Body of pancreas (tissue), 4 donors: ENCODE results near the gene CENPVL3.
"Not testable (repeated sequence)": the region's sequence is repeated elsewhere in the genome, so short reads cannot be mapped to it uniquely, and the experiment has no call there.

ENCODE experiments used
- POLR2A ChIP-seq, 3 donors: fragments of 450-650 bp; IDR thresholded peaks; one replicate each; pipeline ENCODE4 v1.6.1; 2016; ENCODE audit warnings: antibody characterized with exemption in 3 of 3, mild to moderate bottlenecking in 2 of 3
- TF ChIP-seq, protein P1 (sequence below), 7 experiments: fragments of 450-650 bp in 4 of 7; fragments of 200-600 bp in 3 of 7; sonication (generic) in 3 of 7; IDR thresholded peaks; one replicate each; pipeline ENCODE4 v1.5.1; 2016 to 2019; ENCODE audit warnings: antibody characterized with exemption in 7 of 7

DNA sequence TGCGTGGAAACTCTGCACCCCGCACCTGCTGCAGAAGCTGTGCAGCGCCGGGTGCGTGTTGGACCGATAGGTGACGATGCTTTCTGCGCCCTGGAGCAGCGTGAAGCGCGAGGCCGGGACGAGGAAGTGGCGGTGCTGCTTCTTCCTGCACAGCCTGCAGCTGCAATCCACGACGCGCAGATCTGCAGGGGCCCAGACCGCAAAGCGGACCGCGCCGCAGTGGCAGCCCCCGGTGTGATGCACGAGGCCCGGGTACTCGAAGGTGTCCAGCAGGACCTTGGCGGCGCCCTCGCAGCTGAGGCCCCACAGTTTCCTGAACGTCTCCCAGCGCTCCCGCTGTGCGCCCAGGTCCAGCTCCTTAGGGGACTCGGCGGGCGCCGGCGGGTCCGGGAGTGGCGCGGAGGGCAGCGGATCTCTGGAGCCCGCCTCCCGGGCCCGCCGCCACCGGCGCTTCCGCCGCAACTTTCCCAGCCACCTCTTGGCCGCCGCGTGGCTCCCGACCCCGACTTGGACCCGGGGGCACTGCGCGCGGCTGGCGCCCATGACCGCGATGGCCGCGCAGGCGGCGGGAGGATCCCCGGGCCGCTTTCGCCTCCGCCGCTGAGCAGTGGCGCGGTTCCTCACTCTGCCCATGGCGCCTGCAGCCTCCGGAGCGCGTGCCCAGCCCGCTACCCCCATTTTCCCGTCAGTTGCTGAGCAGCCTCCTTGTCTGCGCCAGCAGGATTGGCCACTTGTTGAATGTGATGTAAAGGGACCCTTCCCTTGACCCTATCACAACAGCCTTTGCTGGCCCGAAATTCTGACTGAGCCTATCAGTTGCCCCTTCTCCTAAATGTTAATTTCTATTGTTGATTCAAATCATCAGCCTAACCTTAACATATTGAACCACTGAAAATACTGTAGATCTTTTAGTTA is at the start of gene CENPVL3:
- TF ChIP-seq POLR2A (IDR thresholded peaks at IDR 0.05) = not testable (repeated sequence)
- TF ChIP-seq, protein P1, sequence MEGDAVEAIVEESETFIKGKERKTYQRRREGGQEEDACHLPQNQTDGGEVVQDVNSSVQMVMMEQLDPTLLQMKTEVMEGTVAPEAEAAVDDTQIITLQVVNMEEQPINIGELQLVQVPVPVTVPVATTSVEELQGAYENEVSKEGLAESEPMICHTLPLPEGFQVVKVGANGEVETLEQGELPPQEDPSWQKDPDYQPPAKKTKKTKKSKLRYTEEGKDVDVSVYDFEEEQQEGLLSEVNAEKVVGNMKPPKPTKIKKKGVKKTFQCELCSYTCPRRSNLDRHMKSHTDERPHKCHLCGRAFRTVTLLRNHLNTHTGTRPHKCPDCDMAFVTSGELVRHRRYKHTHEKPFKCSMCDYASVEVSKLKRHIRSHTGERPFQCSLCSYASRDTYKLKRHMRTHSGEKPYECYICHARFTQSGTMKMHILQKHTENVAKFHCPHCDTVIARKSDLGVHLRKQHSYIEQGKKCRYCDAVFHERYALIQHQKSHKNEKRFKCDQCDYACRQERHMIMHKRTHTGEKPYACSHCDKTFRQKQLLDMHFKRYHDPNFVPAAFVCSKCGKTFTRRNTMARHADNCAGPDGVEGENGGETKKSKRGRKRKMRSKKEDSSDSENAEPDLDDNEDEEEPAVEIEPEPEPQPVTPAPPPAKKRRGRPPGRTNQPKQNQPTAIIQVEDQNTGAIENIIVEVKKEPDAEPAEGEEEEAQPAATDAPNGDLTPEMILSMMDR (IDR thresholded peaks at IDR 0.05) = not testable (repeated sequence)
